LNCaP clone FGC (cell line): ENCODE data around the gene CENPB.
A peak's percentile ranks its signal among the peaks of the same experiment; 100 is the strongest.

Experiments
- DNase-seq: peaks from one replicate; pipeline ENCODE4 v3.0.0-alpha.2; 2011; ENCODE audit warnings: low read depth
- H3K4me3 ChIP-seq: 2 replicates; pipeline ENCODE4 v1.5.1; 2011; ENCODE audit warnings: mild to moderate bottlenecking, low read depth, low read length, control low read depth
- CTCF ChIP-seq: IDR thresholded peaks from 2 replicates; pipeline ENCODE4 v1.5.1; 2012; ENCODE audit warnings: mild to moderate bottlenecking; ENCODE audit not compliant: control insufficient read depth, insufficient read depth; ENCODE audit errors: extremely low read depth

CENPB gene

GRCh38 chr20:3751675-3752385 is 34.7 kb downstream of the CENPB start:
- DNase-seq = no peak
- H3K4me3 ChIP-seq = no peak overlapping the region
- no peak for TF ChIP-seq CTCF

GRCh38 chr20:3751305-3751674 is 35.2 kb downstream of the CENPB start:
- DNase-seq = no peak
- no peak overlapping the region for H3K4me3 ChIP-seq

GRCh38 chr20:3749689-3750531 is 36.6 kb downstream of the CENPB start:
- no peak overlapping the region for H3K4me3 ChIP-seq
- no peak for DNase-seq
- peak; percentile 63 for TF ChIP-seq CTCF

More at GRCh38 chr20:3751305-3751674, 35.2 kb downstream of the CENPB start:
- no peak for TF ChIP-seq CTCF

- no peak overlapping the region for H3K4me3 ChIP-seq
- TF ChIP-seq CTCF = no peak
- DNase-seq = no peak
These were observed 37.4 kb downstream of the CENPB start for GRCh38 chr20:3749087-3749688.

GRCh38 chr20:3748073-3748472 is 38.5 kb downstream of the CENPB start:
- no peak for DNase-seq

GRCh38 chr20:3747471-3747870 is 39.1 kb downstream of the CENPB start:
- no peak for TF ChIP-seq CTCF
- no peak for DNase-seq
- no peak overlapping the region for H3K4me3 ChIP-seq

More at GRCh38 chr20:3748073-3748472, 38.5 kb downstream of the CENPB start:
- no peak for TF ChIP-seq CTCF
- no peak overlapping the region for H3K4me3 ChIP-seq
